LNCAP (cell line): ENCODE measurements around the gene MEGF10.

ENCODE experiments used
- TF ChIP-seq, protein P1 (sequence below): fragments of 450-650 bp; IDR thresholded peaks from 2 replicates; pipeline ENCODE4 v1.5.1; 2017; ENCODE audit warnings: mild to moderate bottlenecking

The MEGF10 gene

DNA sequence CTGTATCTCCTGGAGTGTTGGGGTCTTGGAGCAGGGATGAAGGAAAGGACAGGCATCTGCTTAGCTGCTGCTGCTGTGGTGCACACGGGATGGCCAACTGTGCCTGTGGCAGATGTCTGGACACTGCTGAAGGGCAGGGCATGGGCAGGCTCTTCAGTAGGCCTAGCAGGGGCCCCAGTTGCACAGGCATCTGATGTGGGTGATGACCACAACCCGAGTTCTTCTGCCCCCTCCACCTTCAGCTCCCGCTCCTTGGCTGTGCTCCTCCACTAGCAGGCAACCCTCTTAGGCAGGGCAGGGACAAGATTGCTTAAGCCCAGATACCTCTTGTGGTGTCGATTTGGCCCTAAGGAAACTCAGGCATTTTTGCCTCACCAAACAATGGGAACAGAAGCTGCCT is 9.0 kb upstream of the MEGF10 start:
- TF ChIP-seq, protein P1, sequence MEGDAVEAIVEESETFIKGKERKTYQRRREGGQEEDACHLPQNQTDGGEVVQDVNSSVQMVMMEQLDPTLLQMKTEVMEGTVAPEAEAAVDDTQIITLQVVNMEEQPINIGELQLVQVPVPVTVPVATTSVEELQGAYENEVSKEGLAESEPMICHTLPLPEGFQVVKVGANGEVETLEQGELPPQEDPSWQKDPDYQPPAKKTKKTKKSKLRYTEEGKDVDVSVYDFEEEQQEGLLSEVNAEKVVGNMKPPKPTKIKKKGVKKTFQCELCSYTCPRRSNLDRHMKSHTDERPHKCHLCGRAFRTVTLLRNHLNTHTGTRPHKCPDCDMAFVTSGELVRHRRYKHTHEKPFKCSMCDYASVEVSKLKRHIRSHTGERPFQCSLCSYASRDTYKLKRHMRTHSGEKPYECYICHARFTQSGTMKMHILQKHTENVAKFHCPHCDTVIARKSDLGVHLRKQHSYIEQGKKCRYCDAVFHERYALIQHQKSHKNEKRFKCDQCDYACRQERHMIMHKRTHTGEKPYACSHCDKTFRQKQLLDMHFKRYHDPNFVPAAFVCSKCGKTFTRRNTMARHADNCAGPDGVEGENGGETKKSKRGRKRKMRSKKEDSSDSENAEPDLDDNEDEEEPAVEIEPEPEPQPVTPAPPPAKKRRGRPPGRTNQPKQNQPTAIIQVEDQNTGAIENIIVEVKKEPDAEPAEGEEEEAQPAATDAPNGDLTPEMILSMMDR, result no peak

DNA sequence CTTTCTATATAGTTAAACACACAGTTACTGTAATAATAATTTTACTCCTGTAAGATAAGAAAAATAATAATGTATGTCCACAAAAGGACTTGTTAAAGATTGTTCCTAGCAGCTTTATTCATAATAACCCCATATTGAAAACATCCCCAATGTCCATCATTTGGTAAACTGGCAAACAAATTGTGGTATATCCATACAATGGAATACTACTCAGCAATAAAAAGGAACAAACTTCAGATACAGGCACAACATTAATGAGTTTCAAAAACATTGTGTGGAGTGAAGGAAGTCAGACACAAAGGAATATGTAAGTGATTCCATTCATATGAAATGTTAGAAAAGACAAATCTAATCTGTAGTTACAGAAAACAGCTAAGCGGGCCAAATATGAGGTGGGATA is 1.9 kb upstream of the MEGF10 start:
- TF ChIP-seq, protein P1, result no peak

DNA sequence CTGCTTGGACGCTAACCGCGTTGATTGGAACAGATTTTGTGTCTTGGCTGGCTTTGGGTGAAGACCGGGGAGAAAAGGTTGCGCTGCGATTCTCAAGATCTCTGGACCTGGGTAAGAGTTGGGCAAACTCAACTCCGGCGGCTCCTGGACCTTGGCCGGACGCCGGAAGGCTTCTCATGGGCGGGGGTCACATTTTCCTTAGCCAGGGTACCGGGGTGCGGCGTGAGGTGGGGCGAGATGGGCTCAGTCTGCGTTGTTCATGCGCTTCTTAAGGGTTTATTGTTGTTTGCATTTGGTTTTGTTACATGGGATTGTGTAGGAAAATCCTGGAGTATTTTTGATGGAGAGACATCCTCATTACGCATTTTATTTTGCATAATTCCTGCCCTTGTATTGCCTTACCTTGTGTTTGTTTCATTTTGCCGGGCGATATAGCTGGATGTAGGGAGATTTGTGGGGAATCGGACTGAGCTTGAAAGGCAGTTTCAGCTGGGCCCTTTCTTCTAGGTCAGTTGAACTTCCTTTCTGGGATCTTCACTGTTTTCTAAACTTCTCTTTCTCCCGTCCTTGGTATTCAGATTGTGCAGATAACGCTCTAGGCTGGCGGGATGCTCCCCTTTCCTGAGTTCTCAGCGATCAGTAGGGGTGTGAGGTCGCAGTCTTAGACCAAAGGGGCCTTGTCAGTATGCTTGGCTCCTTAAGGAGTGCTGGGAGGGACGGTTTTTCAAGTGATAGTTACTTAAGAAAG is 524 bp downstream of the MEGF10 start:
- TF ChIP-seq, protein P1, result no peak

DNA sequence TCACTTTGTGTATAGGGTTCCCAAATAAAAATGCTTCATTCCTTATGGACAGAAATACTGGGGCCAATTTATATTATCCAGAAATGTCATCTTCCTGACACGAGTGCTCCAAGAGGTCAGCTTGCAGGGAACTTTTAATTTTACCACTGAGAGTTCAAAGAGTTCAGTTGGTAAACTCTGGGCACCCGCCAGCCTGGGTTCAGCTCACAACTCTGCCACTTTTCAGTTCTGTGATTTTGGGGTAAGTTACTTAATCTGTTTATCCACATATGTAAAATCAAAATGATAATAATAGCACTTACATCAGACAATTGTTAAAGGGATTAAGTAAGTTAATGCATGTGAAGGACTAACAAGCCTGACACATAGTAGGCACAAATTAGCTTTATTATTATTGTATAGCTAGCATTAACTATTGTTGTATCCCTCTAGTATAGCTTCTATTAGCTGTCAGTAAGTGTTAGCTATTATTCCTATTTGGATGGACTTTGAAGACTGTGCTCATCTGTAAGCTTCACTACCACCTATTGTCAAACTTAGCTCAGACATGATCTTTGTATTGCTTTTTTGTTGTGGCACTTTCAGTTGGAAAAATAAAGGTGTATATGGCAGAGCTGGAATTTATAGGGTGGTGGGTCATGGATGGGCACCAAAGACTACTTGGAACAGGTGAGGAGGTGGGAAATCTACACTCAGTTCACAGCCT is 1.6 kb downstream of the MEGF10 start:
- TF ChIP-seq, protein P1, result no peak

DNA sequence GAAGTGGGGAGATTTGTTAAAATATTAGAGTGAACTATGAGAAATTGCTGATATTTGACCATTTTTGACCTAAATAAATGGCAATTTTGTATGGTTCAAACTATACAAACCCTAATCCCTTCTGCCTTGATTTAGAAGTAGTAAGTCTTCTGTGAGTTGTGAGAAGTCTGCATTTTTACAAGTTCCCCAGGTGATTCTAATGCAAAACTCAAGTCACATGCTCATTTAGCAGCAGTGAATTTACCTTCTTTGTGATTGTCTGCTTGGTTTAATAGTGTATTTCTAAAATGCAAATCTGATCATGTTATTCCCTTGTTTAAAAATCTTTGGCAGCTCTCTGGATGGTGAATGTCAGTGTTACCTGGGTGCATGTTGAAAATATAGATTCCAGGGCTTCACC is 2.8 kb downstream of the MEGF10 start:
- TF ChIP-seq, protein P1, result no peak

DNA sequence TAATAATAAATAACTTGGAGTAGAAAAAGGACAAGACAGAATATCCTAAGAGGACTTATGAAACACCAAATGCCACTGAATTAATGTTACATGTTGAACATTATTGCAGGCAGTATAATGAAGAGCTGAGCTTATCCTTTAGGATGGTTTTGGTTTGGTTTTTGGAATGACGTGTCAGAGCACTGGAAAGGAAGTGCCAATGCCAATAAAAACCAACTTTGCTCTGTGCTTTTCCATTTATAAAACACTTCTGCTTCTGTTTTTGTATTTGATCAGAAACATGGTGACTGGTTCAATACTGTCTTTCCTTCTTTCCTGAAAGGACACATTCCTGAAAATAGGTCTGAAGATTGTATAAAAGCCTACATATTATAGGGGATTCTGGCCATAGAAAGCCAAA is 4.2 kb downstream of the MEGF10 start:
- TF ChIP-seq, protein P1, result no peak

DNA sequence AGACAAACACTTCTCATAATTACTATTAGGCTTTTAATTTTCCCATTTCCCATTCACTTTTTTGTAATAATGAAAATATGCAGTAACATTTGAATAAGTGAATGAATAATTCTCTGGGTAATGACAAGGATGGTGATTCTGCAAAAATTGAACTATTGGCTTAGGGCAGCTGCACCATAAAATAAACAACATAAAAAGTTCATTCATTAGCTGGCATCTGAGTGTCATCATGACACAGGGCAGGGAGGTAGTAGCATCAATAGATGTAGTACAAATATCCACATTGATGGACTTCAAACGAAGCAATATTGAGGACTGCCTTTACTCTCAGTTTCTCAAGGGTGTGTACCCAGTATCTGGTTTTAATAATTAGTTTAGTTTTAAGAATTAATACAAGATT is 4.9 kb downstream of the MEGF10 start:
- TF ChIP-seq, protein P1, result no peak
